Right atrium auricular region (tissue), 2 donors: ENCODE measurements around the gene RARS2. TPM values are rescaled to one million over a fixed set of nuclear protein-coding genes. Genes with fewer than 3 reads are reported as not detected.

Source experiments
- DNase-seq: peaks from one replicate; pipeline ENCODE4 v3.0.0-alpha.2; 2019; ENCODE audit warnings: low spot score
- H3K27ac ChIP-seq, 2 donors: fragments of 200-600 bp; sonication (generic); 1 replicate in 1 of 2; 2 replicates in 1 of 2; pipeline ENCODE4 v1.5.1; 2016 to 2019
- H3K27me3 ChIP-seq, 2 donors: fragments of 200-600 bp; sonication (generic); one replicate each; pipeline versions ENCODE4 v1.5.1 to v1.6.0; 2017 to 2019
- H3K36me3 ChIP-seq: fragments of 200-600 bp; sonication (generic); one replicate; pipeline ENCODE4 v1.5.1; 2016
- H3K4me1 ChIP-seq, 2 donors: fragments of 200-600 bp; sonication (generic); one replicate each; pipeline versions ENCODE4 v1.5.1 to v1.6.0; 2017 to 2019
- H3K4me3 ChIP-seq, 2 donors: fragments of 200-600 bp; sonication (generic); 1 replicate in 1 of 2; 2 replicates in 1 of 2; pipeline ENCODE4 v1.5.1; 2017 to 2019; ENCODE audit warnings: mild to moderate bottlenecking in 1 of 2, moderate library complexity in 1 of 2
- H3K9me3 ChIP-seq, 2 donors: fragments of 200-600 bp; sonication (generic); one replicate each; pipeline ENCODE4 v1.5.1; 2019
- CTCF ChIP-seq, 2 donors: fragments of 200-600 bp; sonication (generic); IDR thresholded peaks; one replicate each; pipeline ENCODE4 v1.5.1; 2019; ENCODE audit warnings: antibody characterized with exemption in 2 of 2
- total RNA-seq, 2 donors: library from RNA; depleted of rRNA; stranded (reverse); fragments of >200 nt; gene quantifications; one replicate each; pipeline ENCODE4 v1.1.0, GENCODE V29; 2016

The RARS2 gene
- total RNA-seq, 2 donors from 2014 or later = 12.9 to 16.3 TPM

GRCh38 chr6:87539554-87539953, 50.2 kb downstream of the RARS2 start:
- TF ChIP-seq CTCF (IDR thresholded peaks at IDR 0.05) = no peak
- Histone ChIP-seq H3K9me3 (no peaks in the 10 kb centered on the region), H3K4me1 (peaks cover 0 to 6% of the 10 kb centered on the region in 2 donors), H3K27me3 (no peaks in the 10 kb centered on the region), H3K27ac (no peak overlapping the region), H3K36me3 (peaks cover 13% of the 10 kb centered on the region), H3K4me3 (no peak overlapping the region)
- no peak for DNase-seq

- H3K27ac ChIP-seq = no peak overlapping the region
- TF ChIP-seq CTCF (IDR thresholded peaks at IDR 0.05) = no peak
- peaks cover 7% of the 10 kb centered on the region for H3K36me3 ChIP-seq
- H3K9me3 ChIP-seq = no peaks in the 10 kb centered on the region
- peaks cover 0 to 6% of the 10 kb centered on the region in 2 donors for H3K4me1 ChIP-seq
- no peaks in the 10 kb centered on the region for H3K27me3 ChIP-seq
- no peak for DNase-seq
- H3K4me3 ChIP-seq = no peak overlapping the region
Measured at GRCh38 chr6:87538510-87539260, 51.1 kb downstream of the RARS2 start.

GRCh38 chr6:87534377-87535047, 55.3 kb downstream of the RARS2 start:
- Histone ChIP-seq H3K27me3 (no peaks in the 10 kb centered on the region), H3K4me3 (no peak overlapping the region), H3K4me1 (no peaks in the 10 kb centered on the region), H3K9me3 (no peaks in the 10 kb centered on the region), H3K27ac (no peak overlapping the region), H3K36me3 (peaks cover 14% of the 10 kb centered on the region)
- no peak for TF ChIP-seq CTCF (IDR thresholded peaks at IDR 0.05)
- no peak for DNase-seq

GRCh38 chr6:87529221-87529620, 60.6 kb downstream of the RARS2 start:
- TF ChIP-seq CTCF (IDR thresholded peaks at IDR 0.05) = no peak
- Histone ChIP-seq H3K9me3 (no peaks in the 10 kb centered on the region), H3K27ac (no peak overlapping the region), H3K36me3 (peaks cover 24% of the 10 kb centered on the region), H3K27me3 (no peaks in the 10 kb centered on the region), H3K4me1 (no peaks in the 10 kb centered on the region), H3K4me3 (no peak overlapping the region)
- DNase-seq = no peak

- no peak overlapping the region for H3K27ac ChIP-seq
Measured at GRCh38 chr6:87522686-87523085, 67.1 kb downstream of the RARS2 start.

More at GRCh38 chr6:87522686-87523085, 67.1 kb downstream of the RARS2 start:
- Histone ChIP-seq H3K36me3 (peaks cover 28% of the 10 kb centered on the region), H3K27me3 (no peaks in the 10 kb centered on the region), H3K9me3 (no peaks in the 10 kb centered on the region), H3K4me3 (no peak overlapping the region), H3K4me1 (no peaks in the 10 kb centered on the region)
- no peak for TF ChIP-seq CTCF (IDR thresholded peaks at IDR 0.05)
- no peak for DNase-seq
